NCI-H82 (cell line): Measurements from ENCODE around the gene CER1.
A peak's percentile ranks its signal among the peaks of the same experiment; 100 is the strongest.
"Not testable (repeated sequence)": the region's sequence is repeated elsewhere in the genome, so short reads cannot be mapped to it uniquely, and the experiment has no call there.

Experiments
- DNase-seq: peaks from one replicate; lab custom pipeline; 2025; lab: John Stamatoyannopoulos, UW

CER1 gene

GRCh38 chr9:14715102-14715501, 7.4 kb downstream of the CER1 start:
- DNase-seq, result no peak

DNA sequence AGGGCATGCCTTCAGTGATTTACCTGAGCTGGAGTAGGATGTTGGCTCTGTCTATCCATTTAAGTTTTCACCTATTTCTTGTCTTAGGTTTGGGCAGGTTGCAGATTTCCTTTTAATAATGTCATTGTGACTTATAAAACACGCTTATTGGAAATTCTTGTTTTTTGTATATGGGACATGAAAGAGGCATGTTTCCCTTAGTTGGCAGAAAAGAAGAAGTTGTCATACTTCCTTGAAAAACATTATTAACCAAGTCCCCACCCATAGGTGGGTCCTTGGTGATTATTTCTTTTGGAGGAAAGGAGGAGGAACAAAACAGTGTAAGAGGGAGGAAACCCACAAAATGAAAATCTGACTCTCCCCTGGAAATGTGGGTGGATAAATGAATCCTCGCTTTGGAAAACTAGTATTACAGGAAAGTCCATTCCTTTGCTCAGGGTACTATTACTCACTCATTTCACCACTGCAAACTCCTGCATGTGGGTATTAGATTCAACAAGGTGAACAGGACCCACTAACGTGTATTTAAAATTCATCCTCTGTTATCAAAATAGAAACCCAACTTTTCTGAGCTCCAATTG, 9.3 kb downstream of the CER1 start:
- DNase-seq, result no peak

- no peak for DNase-seq
Measured at GRCh38 chr9:14710804-14711203, 11.7 kb downstream of the CER1 start.

DNA sequence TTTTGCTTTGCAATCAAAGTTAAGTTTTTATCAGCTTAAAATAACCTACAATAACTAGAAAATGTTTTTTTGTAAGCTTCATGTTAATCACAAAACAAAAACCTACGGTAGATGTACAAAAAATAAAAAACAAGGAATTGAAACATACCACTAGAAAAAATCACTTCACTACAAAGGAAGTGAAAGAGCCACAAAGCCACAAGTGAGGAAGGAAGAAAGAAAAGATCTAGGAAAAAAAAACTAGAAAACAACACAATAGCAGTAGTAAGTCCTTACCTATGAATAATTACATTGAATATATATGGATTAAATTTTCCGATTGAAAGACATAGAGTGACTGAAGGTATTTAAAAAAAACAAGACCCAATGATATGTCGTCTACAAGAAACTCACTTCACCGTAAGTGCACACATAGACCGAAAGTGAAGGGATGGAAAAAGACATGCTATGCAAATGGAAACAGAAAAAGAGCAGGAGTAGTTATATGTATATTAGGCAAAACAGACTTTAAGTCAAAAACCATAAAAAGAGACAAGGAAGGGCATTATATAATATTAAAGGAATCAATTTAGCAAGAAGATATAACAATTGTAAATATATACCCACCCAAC, 15.9 kb downstream of the CER1 start:
- no peak for DNase-seq

- no peak for DNase-seq
Measured at GRCh38 chr9:14705079-14705478, 17.5 kb downstream of the CER1 start.

GRCh38 chr9:14704281-14704680, 18.3 kb downstream of the CER1 start:
- DNase-seq, result no peak

DNA sequence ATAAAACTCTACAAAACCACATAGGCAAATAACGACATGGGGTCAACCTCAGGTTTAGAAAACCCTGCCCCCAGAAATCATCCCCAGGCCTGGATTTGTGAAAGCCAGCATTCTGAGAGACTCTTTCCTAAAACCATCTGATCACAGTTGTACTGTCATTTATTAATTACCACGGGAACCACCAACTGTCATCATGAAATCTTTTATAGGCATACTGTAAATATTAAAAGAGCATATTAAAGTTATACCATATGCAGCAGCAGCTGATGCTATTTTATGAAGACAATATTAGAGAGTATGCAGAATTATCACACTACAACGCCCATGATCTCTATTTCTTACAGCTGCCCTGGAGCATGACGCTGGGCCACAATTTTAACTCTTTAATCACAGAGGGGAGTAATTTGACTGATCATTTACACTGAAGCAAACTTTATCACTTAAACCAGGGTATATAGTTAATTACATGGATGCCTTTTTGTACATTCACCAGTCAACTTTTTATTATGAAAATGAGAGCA, 20.3 kb downstream of the CER1 start:
- no peak for DNase-seq

GRCh38 chr9:14693251-14693861, 29.2 kb downstream of the CER1 start, which contains the start of gene ZDHHC21:
Gene ZDHHC21 (minus strand): TSS chr9:14693432. CDS start chr9:14674340, 19,092 bp downstream.
- peak; percentile 64 for DNase-seq

GRCh38 chr9:14692470-14693250, 29.9 kb downstream of the CER1 start:
- peak; percentile 62 for DNase-seq

DNA sequence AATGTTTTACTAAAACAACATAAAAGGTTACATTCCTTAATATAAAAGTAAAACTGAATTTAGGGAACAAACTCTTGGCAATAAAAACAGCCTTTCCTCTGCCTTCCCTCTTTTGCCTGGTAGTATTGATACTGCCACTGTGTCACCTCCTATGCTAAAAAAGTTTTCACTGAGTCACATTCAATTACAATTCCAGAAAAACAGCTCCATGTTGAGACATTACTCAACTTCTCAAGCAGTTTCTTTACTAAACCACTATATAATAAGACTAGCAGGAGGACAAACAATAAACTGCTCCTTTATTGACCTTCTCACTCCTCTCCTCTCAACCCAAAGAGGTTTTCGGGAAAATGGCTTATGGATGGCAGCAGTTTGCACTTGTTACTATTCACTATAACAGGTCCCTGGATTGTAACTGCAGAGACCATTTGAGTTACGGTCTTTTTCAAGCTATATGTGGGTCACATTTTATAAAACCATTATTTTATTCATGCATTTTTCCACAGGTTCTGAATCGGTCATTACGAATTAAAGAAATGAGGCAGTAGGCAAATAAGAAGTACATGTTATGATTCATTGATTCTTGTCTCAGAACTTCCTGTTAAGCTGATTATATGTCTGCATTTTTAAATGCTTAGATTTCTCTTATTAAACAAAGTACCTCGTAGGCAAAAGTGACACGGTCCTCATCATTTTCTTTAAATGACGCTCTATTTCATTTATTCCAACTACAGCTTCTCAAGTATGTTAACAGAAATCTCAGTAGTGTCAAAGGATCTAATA, 31.4 kb downstream of the CER1 start:
- DNase-seq, result no peak

GRCh38 chr9:14687042-14687719, 35.4 kb downstream of the CER1 start:
- DNase-seq, result no peak

- DNase-seq, result no peak
Measured at GRCh38 chr9:14686168-14686567, 36.4 kb downstream of the CER1 start.

DNA sequence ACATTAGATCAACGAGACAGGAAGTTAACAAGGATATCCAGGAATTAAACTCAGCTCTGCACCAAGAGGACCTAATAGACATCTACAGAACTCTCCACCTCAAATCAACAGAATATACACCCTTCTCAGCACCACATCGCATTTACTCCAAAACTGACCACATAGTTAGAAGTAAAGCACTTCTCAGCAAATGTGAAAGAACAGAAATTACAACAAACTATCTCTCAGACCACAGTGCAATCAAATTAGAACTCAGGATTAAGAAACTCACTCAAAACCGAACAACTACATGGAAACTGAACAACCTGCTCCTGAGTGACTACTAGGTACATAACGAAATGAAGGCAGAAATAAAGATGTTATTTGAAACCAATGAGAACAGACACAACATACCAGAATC, 39.9 kb downstream of the CER1 start:
- DNase-seq, result not testable (repeated sequence)

DNA sequence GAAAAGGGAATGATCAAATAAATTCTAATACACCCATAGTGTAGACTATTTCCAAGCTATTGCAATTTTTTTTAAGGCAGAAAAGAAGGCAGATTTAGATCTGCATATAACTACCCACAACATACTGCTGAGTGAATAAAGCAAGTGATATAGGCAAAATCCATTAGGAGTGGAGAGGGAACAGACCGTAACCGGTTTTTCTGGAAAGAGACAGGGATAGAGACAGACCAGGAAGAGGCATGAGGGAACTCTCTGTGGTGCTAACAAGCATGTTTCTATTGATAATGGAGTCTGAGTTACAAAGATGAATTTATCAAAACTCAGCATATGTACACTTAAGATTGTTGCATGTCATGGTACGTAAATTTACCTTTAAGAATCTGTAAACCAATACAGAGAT, 43.8 kb downstream of the CER1 start:
- DNase-seq, result no peak

- no peak for DNase-seq
Measured at GRCh38 chr9:14677872-14678271, 44.7 kb downstream of the CER1 start.

GRCh38 chr9:14677396-14677795, 45.1 kb downstream of the CER1 start:
- no peak for DNase-seq

GRCh38 chr9:14674630-14675029, 47.9 kb downstream of the CER1 start:
- no peak for DNase-seq

GRCh38 chr9:14671377-14671776, 51.2 kb downstream of the CER1 start:
- no peak for DNase-seq

DNA sequence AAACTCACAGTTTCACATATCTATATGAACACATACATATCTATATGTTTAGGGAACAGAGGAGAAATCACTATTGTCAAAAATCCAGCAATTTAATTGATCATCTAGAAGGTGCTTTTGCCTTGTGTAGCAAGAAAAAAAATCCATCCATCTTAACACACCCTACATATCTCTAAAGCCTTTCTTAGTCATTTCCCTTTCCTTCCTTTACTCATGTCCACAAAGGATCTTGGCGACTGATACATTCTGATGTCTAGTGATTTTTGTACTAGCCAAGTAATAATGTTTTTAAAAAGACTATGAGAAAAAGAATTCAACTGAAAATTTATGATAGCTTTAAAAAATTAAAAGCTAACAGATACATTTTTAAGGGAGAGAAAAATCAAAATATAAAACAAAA, 51.8 kb downstream of the CER1 start:
- DNase-seq, result no peak
